ENCODE measurements around the gene NKAP. TPM values are rescaled to one million over a fixed set of nuclear protein-coding genes. Genes with fewer than 3 reads are reported as not detected.

Gene NKAP
- total and polyA plus RNA-seq, 2 experiments from 2014 or later: 4.8 to 10.4 TPM

DNA sequence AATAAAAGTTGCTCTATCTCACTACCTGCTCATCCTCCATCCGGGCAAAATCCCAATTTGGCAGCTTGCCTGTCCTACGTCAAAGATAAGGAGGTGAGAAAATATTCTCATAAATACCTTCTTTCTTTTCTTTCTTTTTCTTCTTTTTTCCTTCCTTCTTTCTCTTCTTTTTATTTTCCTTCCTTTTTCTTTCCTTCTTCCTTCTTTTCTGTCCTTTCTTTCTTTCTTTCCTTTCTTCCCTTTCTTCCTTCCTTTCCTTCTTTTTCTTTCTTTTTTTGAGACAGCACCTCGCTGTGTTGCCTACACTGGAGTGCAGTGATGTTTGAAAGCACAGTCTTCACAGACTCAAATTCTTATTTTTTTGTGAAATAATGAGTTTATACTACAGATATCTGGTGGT lies 38.6 kb upstream of the NKAP start (continued):
- TF ChIP-seq, protein P1, sequence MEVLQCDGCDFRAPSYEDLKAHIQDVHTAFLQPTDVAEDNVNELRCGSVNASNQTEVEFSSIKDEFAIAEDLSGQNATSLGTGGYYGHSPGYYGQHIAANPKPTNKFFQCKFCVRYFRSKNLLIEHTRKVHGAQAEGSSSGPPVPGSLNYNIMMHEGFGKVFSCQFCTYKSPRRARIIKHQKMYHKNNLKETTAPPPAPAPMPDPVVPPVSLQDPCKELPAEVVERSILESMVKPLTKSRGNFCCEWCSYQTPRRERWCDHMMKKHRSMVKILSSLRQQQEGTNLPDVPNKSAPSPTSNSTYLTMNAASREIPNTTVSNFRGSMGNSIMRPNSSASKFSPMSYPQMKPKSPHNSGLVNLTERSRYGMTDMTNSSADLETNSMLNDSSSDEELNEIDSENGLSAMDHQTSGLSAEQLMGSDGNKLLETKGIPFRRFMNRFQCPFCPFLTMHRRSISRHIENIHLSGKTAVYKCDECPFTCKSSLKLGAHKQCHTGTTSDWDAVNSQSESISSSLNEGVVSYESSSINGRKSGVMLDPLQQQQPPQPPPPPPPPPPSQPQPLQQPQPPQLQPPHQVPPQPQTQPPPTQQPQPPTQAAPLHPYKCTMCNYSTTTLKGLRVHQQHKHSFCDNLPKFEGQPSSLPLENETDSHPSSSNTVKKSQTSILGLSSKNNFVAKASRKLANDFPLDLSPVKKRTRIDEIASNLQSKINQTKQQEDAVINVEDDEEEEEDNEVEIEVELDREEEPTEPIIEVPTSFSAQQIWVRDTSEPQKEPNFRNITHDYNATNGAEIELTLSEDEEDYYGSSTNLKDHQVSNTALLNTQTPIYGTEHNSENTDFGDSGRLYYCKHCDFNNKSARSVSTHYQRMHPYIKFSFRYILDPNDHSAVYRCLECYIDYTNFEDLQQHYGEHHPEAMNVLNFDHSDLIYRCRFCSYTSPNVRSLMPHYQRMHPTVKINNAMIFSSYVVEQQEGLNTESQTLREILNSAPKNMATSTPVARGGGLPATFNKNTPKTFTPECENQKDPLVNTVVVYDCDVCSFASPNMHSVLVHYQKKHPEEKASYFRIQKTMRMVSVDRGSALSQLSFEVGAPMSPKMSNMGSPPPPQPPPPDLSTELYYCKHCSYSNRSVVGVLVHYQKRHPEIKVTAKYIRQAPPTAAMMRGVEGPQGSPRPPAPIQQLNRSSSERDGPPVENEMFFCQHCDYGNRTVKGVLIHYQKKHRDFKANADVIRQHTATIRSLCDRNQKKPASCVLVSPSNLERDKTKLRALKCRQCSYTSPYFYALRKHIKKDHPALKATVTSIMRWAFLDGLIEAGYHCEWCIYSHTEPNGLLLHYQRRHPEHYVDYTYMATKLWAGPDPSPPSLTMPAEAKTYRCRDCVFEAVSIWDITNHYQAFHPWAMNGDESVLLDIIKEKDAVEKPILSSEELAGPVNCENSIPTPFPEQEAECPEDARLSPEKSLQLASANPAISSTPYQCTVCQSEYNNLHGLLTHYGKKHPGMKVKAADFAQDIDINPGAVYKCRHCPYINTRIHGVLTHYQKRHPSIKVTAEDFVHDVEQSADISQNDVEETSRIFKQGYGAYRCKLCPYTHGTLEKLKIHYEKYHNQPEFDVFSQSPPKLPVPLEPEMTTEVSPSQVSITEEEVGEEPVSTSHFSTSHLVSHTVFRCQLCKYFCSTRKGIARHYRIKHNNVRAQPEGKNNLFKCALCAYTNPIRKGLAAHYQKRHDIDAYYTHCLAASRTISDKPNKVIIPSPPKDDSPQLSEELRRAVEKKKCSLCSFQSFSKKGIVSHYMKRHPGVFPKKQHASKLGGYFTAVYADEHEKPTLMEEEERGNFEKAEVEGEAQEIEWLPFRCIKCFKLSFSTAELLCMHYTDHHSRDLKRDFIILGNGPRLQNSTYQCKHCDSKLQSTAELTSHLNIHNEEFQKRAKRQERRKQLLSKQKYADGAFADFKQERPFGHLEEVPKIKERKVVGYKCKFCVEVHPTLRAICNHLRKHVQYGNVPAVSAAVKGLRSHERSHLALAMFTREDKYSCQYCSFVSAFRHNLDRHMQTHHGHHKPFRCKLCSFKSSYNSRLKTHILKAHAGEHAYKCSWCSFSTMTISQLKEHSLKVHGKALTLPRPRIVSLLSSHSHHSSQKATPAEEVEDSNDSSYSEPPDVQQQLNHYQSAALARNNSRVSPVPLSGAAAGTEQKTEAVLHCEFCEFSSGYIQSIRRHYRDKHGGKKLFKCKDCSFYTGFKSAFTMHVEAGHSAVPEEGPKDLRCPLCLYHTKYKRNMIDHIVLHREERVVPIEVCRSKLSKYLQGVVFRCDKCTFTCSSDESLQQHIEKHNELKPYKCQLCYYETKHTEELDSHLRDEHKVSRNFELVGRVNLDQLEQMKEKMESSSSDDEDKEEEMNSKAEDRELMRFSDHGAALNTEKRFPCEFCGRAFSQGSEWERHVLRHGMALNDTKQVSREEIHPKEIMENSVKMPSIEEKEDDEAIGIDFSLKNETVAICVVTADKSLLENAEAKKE (CRISPR knock-in tag; IDR thresholded peaks at IDR 0.05): no peak
- TF ChIP-seq EZH2 (IDR thresholded peaks at IDR 0.05; ENCODE audit: low read depth, unreplicated experiment) (no peak), EZH2phosphoT487 (IDR thresholded peaks at IDR 0.05; ENCODE audit: unreplicated experiment) (no peak), ETS1 (IDR thresholded peaks at IDR 0.05) (no peak), ZNF114 (CRISPR knock-in tag; IDR thresholded peaks at IDR 0.05) (no peak)
- TF ChIP-seq, protein P2, sequence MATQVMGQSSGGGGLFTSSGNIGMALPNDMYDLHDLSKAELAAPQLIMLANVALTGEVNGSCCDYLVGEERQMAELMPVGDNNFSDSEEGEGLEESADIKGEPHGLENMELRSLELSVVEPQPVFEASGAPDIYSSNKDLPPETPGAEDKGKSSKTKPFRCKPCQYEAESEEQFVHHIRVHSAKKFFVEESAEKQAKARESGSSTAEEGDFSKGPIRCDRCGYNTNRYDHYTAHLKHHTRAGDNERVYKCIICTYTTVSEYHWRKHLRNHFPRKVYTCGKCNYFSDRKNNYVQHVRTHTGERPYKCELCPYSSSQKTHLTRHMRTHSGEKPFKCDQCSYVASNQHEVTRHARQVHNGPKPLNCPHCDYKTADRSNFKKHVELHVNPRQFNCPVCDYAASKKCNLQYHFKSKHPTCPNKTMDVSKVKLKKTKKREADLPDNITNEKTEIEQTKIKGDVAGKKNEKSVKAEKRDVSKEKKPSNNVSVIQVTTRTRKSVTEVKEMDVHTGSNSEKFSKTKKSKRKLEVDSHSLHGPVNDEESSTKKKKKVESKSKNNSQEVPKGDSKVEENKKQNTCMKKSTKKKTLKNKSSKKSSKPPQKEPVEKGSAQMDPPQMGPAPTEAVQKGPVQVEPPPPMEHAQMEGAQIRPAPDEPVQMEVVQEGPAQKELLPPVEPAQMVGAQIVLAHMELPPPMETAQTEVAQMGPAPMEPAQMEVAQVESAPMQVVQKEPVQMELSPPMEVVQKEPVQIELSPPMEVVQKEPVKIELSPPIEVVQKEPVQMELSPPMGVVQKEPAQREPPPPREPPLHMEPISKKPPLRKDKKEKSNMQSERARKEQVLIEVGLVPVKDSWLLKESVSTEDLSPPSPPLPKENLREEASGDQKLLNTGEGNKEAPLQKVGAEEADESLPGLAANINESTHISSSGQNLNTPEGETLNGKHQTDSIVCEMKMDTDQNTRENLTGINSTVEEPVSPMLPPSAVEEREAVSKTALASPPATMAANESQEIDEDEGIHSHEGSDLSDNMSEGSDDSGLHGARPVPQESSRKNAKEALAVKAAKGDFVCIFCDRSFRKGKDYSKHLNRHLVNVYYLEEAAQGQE (IDR thresholded peaks at IDR 0.05; ENCODE audit: unreplicated experiment): no peak

All from GM23338 (cell line).